Fibroblast of mammary gland (primary cell): ENCODE measurements around the gene MGAT4B.

Experiments used
- DNase-seq: peaks from one replicate; pipeline ENCODE4 v3.0.0-alpha.2; 2010; ENCODE audit warnings: low read depth
- H3K4me3 ChIP-seq: 2 replicates; pipeline ENCODE4 v1.5.1; 2011; ENCODE audit warnings: low read depth, mild to moderate bottlenecking, low read length, moderate library complexity; ENCODE audit not compliant: control insufficient read depth
- CTCF ChIP-seq: conservative IDR thresholded peaks from 2 replicates; pipeline ENCODE4 v1.5.1; 2011; ENCODE audit warnings: low read depth, low read length, inconsistent platforms; ENCODE audit not compliant: control insufficient read depth, insufficient read depth

MGAT4B gene

GRCh38 chr5:179801304-179802206 lies 5.1 kb downstream of the MGAT4B start:
- TF ChIP-seq CTCF, result peak; percentile 51
- H3K4me3 ChIP-seq, result no peak overlapping the region
- DNase-seq, result peak; percentile 64

- no peak for DNase-seq
- no peak overlapping the region for H3K4me3 ChIP-seq
- no peak for TF ChIP-seq CTCF
Observed at GRCh38 chr5:179800696-179801201, 5.9 kb downstream of the MGAT4B start.

DNA sequence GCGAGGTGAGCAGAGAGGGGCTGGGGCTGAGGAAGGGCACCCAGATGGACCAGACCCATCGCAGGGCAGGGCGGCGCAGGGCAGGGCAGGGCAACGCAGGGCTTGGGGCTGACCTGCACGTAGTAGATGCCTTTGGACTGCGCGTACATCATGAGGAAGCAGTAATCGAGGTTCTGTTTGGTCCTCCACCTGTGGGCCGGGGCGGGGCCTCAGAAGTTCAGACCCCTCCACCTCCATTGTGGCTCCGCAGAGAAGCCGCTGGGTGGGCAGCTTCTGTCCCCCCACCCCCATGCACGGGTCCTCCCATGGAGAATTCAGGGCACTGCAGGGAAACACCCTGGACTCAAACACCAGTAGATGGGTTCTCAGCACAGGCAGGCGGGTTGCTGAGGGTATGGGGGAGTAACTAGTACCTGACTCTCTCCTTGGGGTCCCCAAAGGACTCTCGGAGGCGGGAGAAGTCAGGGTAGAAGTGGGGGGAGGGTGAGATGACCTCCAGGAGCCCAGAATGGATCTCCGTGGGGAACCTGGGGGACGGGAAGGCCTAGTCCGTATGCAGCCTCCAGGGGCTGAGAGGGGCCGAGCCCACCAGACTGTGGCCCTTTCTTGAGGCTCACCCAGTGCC lies 6.5 kb downstream of the MGAT4B start:
- no peak for TF ChIP-seq CTCF
- no peak for DNase-seq
- H3K4me3 ChIP-seq, result no peak overlapping the region

DNA sequence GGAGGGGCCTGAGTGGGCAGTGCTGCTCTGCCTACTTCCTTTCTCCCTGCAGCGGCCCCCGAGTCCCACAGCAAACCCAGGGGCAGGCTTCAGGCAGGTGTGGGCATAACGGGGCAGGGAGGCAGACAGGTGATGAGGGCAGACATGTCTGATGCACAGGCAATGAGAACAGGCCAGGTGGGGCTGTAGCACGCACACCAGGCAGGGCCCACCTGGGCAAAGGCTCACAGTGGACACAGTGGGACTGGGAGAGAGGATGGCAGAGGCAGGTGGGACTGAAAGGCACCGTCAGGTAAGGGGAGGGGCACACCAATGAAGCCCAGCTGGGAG lies 7.1 kb downstream of the MGAT4B start:
- no peak for TF ChIP-seq CTCF
- no peak for DNase-seq
- no peak overlapping the region for H3K4me3 ChIP-seq

DNA sequence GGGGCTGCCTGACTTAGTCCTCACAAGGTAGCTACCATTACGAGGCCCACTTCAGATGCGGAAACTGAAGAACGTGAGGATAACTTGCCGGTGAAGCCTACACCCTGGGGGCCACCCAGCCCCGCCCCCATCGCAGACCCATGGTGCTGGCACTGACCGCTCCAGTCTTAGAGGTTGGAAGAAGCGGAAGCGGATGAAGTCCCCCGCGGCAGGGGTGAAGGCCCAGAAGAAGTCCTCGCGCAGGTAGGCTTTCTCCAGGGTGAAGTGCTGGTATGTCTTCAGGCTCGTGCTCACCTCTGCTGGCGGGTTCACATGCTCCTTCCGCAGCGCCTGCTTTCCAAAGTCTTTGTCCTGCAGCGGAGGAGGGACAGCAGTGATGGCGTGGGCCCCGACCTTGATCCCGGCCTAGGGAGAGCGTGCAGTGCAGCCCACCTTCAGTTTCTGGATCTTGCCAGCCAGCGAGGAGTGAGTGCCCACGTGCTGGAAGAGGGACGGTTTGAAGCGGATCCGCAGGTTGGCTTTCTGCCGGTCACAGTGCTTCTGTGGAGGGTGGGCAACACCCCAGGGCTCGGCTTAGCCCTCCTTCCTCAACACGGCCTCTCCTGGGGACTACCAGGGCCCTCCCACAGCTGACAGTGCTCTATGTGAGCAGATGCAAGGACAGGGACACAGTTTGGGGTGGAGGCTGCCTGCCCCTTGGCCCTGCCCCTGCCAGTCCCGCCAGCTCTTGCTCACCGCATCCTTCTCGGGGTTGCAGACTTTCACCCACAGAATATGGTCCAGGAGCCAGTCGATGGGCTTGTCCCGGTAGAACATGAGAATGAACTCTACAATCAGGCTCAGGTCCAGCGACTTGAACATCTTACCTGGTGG lies 7.7 kb downstream of the MGAT4B start:
- TF ChIP-seq CTCF, result no peak
- no peak for DNase-seq
- no peak overlapping the region for H3K4me3 ChIP-seq

- no peak for DNase-seq
- no peak overlapping the region for H3K4me3 ChIP-seq
- no peak for TF ChIP-seq CTCF
Observed at GRCh38 chr5:179798144-179798770, 8.4 kb downstream of the MGAT4B start.
